NCI-H1417 (cell line): ENCODE results near the gene ADRA1B.
A peak's percentile ranks its signal among the peaks of the same experiment; 100 is the strongest.

Experiments
- DNase-seq, 3 experiments: peaks; one replicate each; lab custom pipeline; 2025; lab: John Stamatoyannopoulos, UW

Gene ADRA1B

DNA sequence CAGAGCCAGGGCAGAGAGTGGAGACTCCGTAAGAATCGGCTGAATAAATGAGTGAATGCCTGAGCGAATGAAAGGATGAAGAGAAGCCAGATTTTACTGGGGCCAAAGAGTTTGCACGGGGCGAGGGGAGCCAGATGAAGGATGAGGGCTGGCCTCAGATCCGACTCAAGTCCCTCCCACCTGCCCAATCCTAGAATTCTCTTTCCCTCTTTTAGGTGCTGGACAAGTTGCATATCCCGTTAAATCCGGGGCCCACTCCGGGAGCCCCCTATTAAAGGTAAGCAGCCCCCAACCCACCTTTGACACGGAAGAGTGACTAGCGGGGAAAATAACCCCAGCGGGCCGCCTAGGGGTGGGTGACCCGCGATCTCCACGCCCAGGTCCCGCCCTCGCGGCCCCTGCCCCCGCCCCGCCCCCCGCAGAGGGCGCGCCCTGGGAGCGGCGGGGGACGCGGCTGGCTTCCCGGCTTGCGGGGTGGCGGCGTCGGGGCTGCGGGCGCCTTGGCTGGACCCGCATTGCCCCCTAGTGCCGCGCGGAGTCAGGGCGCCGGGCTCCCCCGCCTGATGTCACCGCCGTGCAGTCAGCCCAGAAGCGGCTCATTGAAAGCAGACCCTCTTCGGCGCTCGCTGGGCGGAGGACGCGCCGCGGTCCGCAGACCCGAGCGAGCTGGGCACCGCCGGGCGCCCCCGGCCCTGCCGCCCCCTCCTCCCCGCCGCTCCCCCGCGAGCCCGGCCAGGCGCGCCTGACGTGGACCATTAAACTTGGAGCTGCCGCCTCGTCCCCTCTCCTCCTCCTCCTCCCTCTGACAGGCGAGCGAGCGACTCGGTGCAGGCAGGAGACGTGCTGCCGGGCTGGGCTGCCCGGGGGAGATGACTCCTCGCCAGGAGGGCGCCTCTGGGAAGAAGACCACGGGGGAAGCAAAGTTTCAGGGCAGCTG, at the start of gene ADRA1B:
Gene ADRA1B, plus strand, starts transcription at position 579 of the 937 bp plus-strand sequence. CDS start 424 bp downstream, outside the sequence.
- DNase-seq: peak; percentile 16 to 67 (median 53)

GRCh38 chr5:159873680-159874079, 42.6 kb upstream of the ADRA1B start:
- no peak for DNase-seq

DNA sequence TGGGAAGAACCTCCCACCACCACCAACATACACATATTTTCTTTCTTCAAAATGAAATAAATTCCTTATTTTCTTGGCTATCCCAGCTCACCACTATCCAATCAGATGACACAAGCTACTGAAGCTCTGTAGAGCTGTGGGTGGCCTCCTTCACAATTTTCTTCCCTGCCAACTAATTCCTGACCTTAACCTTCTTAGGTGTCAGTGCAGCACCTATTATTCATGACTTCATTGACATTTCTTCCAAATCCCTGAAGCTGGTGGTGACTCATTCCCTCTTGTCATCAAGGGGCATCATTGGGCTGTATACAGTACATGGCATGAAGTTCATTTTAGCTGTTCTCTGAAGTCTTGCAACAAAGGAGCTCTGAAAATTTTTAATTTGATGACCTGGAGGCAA, 42.0 kb upstream of the ADRA1B start:
- no peak for DNase-seq

- no peak for DNase-seq
These were observed 39.3 kb upstream of the ADRA1B start for GRCh38 chr5:159877016-159877415.

DNA sequence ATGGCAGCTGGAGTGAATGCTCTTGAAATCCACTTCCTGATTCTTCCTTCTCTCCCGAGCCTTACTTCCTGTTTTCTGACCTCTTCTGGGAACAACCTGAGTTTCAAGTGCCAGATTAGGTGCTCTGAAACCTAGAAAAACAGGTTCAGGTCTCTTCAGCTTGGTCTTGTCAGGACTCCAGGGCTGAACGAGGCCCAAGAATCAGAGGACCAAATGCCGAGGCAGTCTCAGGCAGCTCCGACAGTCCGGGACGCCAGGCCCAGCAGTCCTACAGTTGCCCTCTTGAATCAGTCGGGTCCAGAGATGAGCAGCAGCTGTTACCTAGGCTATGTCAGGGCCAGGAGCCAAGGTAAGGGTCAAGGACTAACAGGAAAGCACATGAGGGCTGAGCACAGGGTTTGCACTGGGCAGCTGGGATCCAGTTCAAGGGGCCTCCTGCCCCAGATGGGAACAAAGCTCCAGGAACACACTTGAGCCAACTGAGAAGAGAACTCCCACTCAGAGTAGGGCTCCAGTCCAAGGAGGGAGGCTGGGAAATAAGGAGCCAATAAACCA, 38.3 kb upstream of the ADRA1B start:
- DNase-seq: no peak

GRCh38 chr5:159878988-159879471, 37.3 kb upstream of the ADRA1B start:
- DNase-seq: peak; percentile 10 to 28 (median 10)

DNA sequence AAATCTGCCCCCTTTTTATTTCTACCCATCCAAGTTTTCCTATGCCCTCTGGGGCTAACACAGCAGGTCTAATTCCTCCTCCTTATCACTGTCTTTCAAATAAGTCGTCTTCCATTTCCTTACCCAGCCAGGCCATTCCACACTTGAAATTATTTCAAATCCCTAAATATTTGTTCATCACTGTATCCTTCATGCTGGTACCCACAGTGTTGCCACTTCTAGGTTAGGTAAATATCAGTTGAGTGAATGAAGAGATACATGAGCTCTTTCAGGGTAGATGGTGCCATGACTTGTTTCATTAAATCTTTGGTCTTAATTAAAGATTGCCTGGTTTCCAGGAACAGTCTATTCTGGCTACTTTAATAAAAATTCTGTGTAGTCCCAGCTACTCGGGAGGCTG, 35.6 kb upstream of the ADRA1B start:
- DNase-seq: no peak

DNA sequence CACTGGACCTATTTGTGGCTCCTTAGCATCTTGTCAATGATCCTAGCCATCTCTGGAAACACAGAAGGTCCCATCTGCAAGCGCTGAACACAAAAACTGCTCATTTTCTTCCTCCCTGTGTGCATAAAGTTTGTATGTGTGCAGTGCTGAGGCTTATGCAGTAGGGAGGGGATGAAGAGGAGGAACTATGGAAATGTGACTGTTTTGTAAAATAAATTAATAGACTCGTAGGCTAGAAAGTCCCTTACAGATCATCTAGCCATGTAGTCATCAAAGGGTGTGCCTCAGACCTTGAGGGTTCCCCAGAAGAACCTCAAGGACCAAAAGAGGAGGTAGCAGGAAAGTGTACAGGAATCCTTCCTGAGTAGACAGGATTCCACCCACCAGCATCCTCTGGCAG, 34.3 kb upstream of the ADRA1B start:
- no peak for DNase-seq

DNA sequence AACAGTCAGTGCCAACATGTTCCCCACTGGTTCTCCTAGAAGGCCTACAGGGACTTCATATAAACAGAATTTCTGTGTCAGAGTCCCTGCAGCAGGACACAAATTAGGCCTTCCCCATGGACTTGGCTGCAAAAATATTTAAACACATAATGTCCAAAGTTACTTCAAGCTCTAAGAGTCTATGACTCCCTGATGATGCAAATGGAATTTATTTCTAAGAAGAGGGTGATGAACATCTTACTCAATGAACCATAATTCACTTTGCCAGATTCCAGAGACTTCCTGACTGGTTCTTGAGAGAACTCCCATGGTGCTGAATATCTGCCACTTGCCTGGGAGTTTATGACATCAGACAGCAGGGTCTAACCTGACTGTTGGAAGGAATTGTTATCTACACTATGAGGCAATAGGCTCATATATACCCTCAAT, 32.7 kb upstream of the ADRA1B start:
- DNase-seq: no peak

- DNase-seq: no peak
These were observed 31.2 kb upstream of the ADRA1B start for GRCh38 chr5:159884917-159885620.

DNA sequence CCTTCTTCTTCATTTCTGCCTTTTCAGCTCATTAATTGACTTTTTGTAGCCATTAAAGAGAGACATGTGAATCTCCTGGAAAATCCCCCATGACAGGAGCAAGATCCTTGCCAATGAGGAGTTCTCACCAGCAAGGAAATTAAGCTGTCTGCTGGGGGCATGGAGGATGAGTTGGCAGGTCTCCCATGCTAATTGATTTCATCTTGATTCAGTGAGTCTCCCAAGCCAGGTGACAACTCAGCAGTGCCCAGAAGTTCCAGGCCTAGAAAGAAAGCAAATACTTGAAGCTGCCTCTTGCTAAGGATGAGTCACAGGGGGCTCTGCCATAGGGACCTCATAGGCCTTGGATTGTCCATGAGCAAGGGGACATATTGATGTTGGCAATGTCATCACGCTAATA, 30.0 kb upstream of the ADRA1B start:
- no peak for DNase-seq

GRCh38 chr5:159887050-159887449, 29.2 kb upstream of the ADRA1B start:
- DNase-seq: peak in 2 of 3 experiments; percentile 20 to 65

- DNase-seq: no peak
These were observed 27.4 kb upstream of the ADRA1B start for GRCh38 chr5:159888860-159889259.

DNA sequence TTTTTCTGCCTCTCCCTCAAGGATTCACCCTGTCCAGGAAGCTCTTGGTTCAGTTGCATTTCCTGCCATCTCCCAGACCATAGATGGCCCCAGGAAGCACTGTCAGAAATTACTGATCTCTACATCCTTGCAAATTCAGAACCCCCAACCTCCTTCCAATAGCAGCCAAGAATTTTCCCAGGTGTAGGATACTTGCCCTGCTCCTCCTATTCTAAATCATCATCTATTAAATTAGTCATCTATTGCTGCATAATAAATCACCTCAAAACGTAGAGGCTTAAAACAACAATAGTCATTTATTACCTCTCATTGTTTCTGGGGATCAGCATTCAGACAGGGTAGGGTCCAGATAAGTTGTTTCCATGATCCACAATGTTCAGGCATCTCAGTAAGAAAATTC, 26.1 kb upstream of the ADRA1B start:
- no peak for DNase-seq

DNA sequence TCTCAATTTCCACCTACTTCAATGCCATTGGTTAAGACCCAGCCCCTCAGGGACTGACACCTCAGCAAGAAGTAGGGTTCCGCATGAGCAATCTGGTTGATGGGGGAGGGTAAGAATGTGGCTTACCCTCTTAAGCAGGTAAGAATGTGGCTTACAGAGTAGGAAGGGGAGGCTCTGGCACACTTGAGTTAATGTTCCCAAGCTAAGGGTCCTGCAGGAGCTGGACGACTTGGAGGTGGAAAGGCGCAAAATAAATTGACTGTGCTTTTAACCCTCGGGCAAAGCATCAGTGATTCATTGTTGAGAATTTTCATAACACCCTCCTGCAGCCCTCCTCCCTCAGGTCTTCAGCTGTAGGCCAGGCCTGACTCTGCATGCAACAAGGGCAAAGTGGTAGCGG, 24.9 kb upstream of the ADRA1B start:
- DNase-seq: peak in 1 of 3 experiments; percentile 8

DNA sequence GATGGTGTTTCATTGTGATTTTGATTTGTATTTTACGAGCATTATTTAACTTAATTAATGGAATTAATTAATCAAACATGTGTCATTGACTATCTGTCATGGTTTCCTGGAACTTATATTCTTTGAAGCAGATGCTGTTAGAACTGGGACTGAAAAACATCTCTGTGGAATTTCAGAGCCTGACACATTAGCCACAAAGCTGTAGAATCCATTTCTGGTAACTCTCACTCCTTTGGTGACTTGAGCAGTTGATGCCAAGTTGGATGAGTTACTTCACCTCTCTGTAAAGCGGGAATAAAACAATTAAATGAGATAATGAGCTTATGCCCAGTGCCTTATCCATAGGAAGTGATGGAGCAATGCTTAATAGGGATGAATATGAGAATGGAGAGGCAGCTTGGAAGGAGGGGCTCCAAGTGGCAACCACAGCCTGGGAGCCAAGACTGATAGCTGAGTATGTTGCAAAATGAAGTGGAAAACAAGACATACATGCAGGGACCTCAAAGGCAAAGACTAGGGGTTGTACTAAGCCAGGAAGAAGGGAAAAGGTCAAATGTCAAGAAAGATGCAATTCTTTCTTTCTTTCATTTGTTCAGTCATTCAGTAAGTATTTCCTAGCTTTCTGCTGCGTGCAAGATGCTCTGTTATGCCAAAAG, 23.1 kb upstream of the ADRA1B start:
- DNase-seq: no peak

DNA sequence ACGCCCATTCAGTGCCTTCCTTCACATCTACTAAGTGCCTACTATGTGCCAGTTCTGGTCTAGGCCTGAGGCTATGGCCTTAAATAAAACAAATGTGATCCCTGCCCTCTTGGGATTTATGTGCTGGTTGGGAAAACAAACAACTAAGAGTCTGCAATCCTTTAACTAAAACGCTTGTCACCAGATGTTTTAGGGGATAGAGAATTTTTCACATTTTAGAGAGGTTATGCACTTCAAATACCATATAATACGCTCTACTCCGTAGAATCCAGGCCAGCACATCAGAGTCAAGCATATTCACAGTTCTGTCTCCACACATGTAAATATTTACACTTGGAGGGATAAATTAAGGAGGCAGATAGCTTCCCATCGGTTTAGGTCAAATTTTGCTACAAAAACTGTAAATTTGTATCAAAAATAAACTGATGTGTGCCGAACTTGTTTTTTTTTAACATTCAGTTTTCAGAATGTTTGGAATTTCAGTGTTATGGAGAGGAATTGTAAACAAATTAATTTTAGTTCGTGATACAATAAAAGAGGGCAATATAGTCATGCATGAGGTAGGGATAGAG, 22.0 kb upstream of the ADRA1B start:
- no peak for DNase-seq

DNA sequence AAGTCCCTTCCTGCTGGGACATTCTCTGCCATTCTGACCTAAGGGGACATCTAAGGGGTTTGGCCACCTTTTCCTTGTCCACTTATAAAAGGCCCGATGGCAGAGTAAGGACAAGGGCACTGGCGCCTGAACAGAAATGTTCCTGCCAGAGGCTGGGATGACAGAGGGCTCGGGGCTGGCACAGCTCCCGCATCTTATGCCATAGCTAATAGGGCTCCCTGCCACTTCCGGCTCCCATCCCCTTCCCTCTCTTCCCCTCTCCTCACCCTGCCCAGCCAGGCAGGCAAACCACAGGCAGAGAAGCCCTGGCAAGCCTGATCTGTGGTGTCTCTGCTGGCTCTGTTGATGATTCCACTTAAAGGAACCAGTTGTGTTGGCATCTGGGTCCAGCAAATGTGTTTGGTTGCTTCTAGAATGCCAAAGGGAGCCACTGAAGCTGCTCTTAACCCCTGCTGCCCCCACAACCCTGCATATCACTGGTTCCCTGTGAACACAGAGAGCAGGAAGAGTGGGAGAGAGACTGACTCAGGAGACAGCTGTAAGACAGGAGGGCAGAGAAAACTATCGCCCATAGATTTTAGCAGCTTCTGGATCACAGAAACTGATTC, 18.4 kb upstream of the ADRA1B start:
- no peak for DNase-seq

GRCh38 chr5:159899067-159900049, 16.9 kb upstream of the ADRA1B start:
- DNase-seq: no peak

DNA sequence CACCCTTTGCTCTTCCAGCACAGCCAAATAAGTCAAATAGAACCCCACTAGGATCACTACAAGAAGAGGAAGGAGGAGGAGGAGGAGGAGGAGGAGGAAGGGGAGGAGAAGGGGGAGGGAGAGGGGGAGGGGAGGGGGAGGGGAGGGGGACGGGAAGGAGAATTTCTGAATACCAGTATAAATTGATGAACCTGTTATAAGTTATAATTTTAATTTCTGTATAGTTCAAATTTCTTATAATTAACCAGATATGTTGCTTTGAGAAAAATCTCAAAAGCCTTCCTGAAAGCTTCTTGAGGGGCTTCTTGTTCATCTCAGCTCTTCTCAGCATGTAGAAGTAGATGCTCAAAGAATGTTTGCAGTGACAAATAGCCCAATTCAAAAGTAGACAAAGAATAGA, 15.0 kb upstream of the ADRA1B start:
- DNase-seq: no peak
